ENCODE results near the gene GOLT1B.

DNA sequence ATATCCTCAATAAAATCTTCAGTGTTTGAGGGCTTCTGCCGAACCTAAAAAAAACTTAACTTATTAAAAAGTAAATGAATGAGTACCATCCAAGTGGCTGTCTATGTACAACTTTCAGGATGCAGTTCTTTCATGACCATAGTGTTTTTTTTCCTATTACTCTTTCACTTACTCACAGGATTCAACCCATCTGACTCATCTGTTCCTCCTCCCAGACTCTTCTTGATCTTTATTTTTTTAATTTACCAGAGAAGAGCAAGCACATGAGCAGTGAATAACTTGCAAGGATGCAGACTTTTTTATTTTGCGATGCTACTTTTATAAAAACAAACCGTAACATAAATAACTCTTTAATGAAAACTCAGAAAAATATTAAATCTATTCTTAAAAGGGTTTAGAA is 24.6 kb upstream of the GOLT1B start:
- TF ChIP-seq POLR2A (IDR thresholded peaks at IDR 0.05; ENCODE audit: low read length) (no peak), GATA1 (IDR thresholded peaks at IDR 0.05; ENCODE audit: low read depth, low read length) (no peak)
